IgD-negative memory B cell (primary cell): ENCODE results near the gene RASEF. TPM values are rescaled to one million over a fixed set of nuclear protein-coding genes. Genes with fewer than 3 reads are reported as not detected.
A peak's percentile ranks its signal among the peaks of the same experiment; 100 is the strongest.

Experiments
- H3K27ac Mint-ChIP-seq, 3 donors: one replicate each; pipeline ENCODE4 v1.8.0; 2020 to 2022; ENCODE audit warnings: mild to moderate bottlenecking in 3 of 3, mixed read lengths in 3 of 3, moderate library complexity in 1 of 3
- H3K27me3 Mint-ChIP-seq: one replicate; pipeline ENCODE4 v1.8.0; 2021; ENCODE audit warnings: mixed read lengths
- H3K36me3 Mint-ChIP-seq: one replicate; pipeline ENCODE4 v1.8.0; 2020; ENCODE audit warnings: mild to moderate bottlenecking, mixed read lengths
- H3K4me1 Mint-ChIP-seq, 3 donors: one replicate each; pipeline ENCODE4 v1.8.0; 2020 to 2022; ENCODE audit warnings: mixed read lengths in 3 of 3, mild to moderate bottlenecking in 1 of 3
- H3K4me3 Mint-ChIP-seq, 4 donors: one replicate each; pipeline ENCODE4 v1.8.0; 2020 to 2022; ENCODE audit warnings: mild to moderate bottlenecking in 4 of 4, mixed read lengths in 4 of 4, moderate library complexity in 3 of 4
- H3K9me3 Mint-ChIP-seq, 3 donors: one replicate each; pipeline ENCODE4 v1.8.0; 2020 to 2021; ENCODE audit warnings: mixed read lengths in 3 of 3, mild to moderate bottlenecking in 1 of 3
- polyA plus RNA-seq: library from polyadenylated mRNA; unstranded; fragments of 300-500 nt; fragmentation: Illumina TruSeq; gene quantifications from one replicate; pipeline ENCODE4 v1.2.3, GENCODE V29; 2021

Gene RASEF
- polyA plus RNA-seq, 1 donor from 2014 or later, result not detected

GRCh38 chr9:83034587-83034986, 28.4 kb downstream of the RASEF start:
- H3K4me1 Mint-ChIP-seq, result no peaks in the 10 kb centered on the region
- H3K27me3 Mint-ChIP-seq, result no peaks in the 10 kb centered on the region
- H3K27ac Mint-ChIP-seq, result no peak overlapping the region
- no peak overlapping the region for H3K4me3 Mint-ChIP-seq
- no peaks in the 10 kb centered on the region for H3K36me3 Mint-ChIP-seq
- no peaks in the 10 kb centered on the region for H3K9me3 Mint-ChIP-seq

GRCh38 chr9:83034026-83034425, 28.9 kb downstream of the RASEF start:
- no peaks in the 10 kb centered on the region for H3K27me3 Mint-ChIP-seq
- no peak overlapping the region for H3K27ac Mint-ChIP-seq
- H3K36me3 Mint-ChIP-seq, result no peaks in the 10 kb centered on the region
- no peaks in the 10 kb centered on the region for H3K9me3 Mint-ChIP-seq
- no peaks in the 10 kb centered on the region for H3K4me1 Mint-ChIP-seq
- H3K4me3 Mint-ChIP-seq, result no peak overlapping the region

GRCh38 chr9:83032065-83032625, 30.8 kb downstream of the RASEF start:
- Mint-ChIP-seq H3K36me3 (no peaks in the 10 kb centered on the region), H3K4me3 (no peak overlapping the region), H3K27me3 (no peaks in the 10 kb centered on the region), H3K4me1 (no peaks in the 10 kb centered on the region), H3K27ac (no peak overlapping the region), H3K9me3 (no peaks in the 10 kb centered on the region)

- H3K9me3 Mint-ChIP-seq, result no peaks in the 10 kb centered on the region
Measured at GRCh38 chr9:83030391-83031107, 32.4 kb downstream of the RASEF start.

GRCh38 chr9:83029531-83030137, 33.3 kb downstream of the RASEF start:
- Mint-ChIP-seq H3K27me3 (no peaks in the 10 kb centered on the region), H3K36me3 (no peaks in the 10 kb centered on the region), H3K4me3 (no peak overlapping the region), H3K4me1 (no peaks in the 10 kb centered on the region), H3K9me3 (no peaks in the 10 kb centered on the region), H3K27ac (no peak overlapping the region)

More at GRCh38 chr9:83030391-83031107, 32.4 kb downstream of the RASEF start:
- Mint-ChIP-seq H3K27me3 (no peaks in the 10 kb centered on the region), H3K4me3 (no peak overlapping the region), H3K4me1 (no peaks in the 10 kb centered on the region), H3K36me3 (no peaks in the 10 kb centered on the region), H3K27ac (no peak overlapping the region)

DNA sequence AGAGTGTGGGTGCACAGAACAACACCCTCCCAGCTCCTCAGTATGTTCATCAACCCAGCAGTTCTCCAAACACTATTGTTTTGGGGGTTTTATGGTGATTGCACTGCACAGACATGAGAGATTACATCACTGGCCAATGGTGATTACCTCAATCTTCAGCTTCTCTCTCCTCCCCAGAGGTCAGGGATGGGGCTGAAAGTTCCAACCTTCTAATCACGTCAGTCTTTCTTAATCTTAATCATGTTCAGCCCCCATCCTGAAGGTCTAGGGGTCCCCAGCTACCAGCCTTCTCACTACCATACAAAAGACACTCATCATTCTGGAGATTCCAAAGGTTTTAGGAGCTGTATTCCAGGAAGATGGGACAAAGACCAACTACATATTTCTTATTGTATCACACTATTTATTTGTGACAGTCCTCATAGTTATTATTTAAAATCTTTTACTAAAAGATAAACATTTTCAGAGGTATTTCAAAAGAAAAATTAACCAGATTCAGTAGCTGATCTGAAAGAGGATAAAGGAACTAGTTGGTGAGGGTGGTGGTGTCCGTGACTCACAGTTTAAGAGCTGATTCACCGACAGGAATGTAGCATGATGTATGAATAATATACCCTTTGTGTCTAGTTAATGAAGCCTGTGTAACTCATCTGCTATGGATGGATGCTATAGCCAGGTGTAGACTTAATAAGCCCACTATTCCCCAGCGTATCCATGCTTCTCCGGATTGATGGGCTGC, 35.6 kb downstream of the RASEF start:
- H3K27me3 Mint-ChIP-seq, result no peaks in the 10 kb centered on the region
- H3K27ac Mint-ChIP-seq, result no peak overlapping the region
- H3K9me3 Mint-ChIP-seq, result no peaks in the 10 kb centered on the region
- H3K4me3 Mint-ChIP-seq, result no peak overlapping the region
- H3K4me1 Mint-ChIP-seq, result no peaks in the 10 kb centered on the region
- H3K36me3 Mint-ChIP-seq, result no peaks in the 10 kb centered on the region

DNA sequence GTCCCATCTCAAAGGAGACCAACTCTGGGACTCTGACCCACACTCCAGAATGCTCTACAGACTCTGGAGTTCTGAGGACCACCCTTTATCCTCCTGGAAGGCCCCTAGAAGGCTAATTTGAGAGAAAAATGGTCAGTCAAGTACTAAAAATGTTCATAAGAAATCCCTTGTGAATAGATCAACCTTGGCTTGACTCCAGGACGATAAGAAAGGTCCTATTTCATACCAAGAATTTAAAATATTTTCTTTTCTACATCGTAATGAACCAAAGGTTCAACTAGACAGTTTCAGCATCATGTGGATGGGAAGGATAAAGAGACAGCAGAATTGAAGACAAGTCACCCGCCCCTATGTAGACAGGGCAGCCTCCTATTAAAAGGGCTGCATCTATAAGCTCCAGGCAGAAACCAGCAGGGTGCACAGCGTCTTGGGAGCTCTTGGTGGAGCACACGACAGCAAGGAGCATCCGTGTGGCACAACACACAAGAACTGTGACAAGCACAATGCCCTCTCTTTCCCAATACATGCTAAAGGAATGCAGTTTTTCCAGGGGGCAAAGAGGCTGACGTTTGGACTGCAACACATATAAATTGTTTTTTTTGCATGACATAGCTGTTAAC, 38.3 kb downstream of the RASEF start:
- no peaks in the 10 kb centered on the region for H3K36me3 Mint-ChIP-seq
- no peaks in the 10 kb centered on the region for H3K4me1 Mint-ChIP-seq
- H3K27me3 Mint-ChIP-seq, result no peaks in the 10 kb centered on the region
- no peak overlapping the region for H3K27ac Mint-ChIP-seq
- H3K4me3 Mint-ChIP-seq, result no peak overlapping the region
- H3K9me3 Mint-ChIP-seq, result no peaks in the 10 kb centered on the region

- Mint-ChIP-seq H3K4me1 (no peaks in the 10 kb centered on the region), H3K4me3 (no peak overlapping the region), H3K36me3 (peaks cover 1% of the 10 kb centered on the region), H3K27me3 (no peaks in the 10 kb centered on the region), H3K27ac (no peak overlapping the region), H3K9me3 (peaks cover 0 to 2% (median 0%) of the 10 kb centered on the region in 3 donors)
Measured at GRCh38 chr9:83023151-83023550, 39.8 kb downstream of the RASEF start.

- no peak overlapping the region for H3K27ac Mint-ChIP-seq
- no peaks in the 10 kb centered on the region for H3K4me1 Mint-ChIP-seq
- no peak overlapping the region for H3K4me3 Mint-ChIP-seq
- H3K27me3 Mint-ChIP-seq, result no peaks in the 10 kb centered on the region
- H3K36me3 Mint-ChIP-seq, result peaks cover 1% of the 10 kb centered on the region
- peaks cover 0 to 3% (median 2%) of the 10 kb centered on the region in 3 donors for H3K9me3 Mint-ChIP-seq
Measured at GRCh38 chr9:83020864-83021263, 42.1 kb downstream of the RASEF start.

DNA sequence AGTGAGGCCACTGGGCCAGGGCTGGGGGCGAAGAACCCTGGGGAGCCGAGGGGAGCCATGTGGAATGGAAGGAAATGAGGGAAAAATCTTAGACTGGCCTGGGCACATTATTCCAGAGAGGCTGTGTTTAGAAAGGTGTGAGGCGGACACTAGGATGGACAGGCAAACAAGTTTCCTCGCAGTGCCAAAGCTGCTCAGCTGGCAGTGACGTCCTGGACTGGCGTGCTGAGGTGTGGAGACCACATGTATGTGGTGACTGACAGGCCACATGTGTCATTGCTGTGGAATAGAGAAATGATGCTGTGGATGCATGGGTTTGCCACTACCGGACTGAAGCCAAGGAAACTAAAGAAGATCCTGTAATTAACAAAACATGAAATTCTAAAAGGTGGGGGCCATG, 42.6 kb downstream of the RASEF start:
- H3K27me3 Mint-ChIP-seq, result no peaks in the 10 kb centered on the region
- H3K4me1 Mint-ChIP-seq, result no peaks in the 10 kb centered on the region
- peak overlapping the region in 2 of 3 donors; percentile 20 to 32 for H3K27ac Mint-ChIP-seq
- peaks cover 1% of the 10 kb centered on the region for H3K36me3 Mint-ChIP-seq
- peaks cover 0 to 3% (median 2%) of the 10 kb centered on the region in 3 donors for H3K9me3 Mint-ChIP-seq
- no peak overlapping the region for H3K4me3 Mint-ChIP-seq

GRCh38 chr9:83019246-83019645, 43.7 kb downstream of the RASEF start:
- H3K36me3 Mint-ChIP-seq, result peaks cover 1% of the 10 kb centered on the region
- peaks cover 0 to 3% (median 2%) of the 10 kb centered on the region in 3 donors for H3K9me3 Mint-ChIP-seq
- H3K4me1 Mint-ChIP-seq, result no peaks in the 10 kb centered on the region
- H3K27ac Mint-ChIP-seq, result no peak overlapping the region
- H3K4me3 Mint-ChIP-seq, result no peak overlapping the region
- H3K27me3 Mint-ChIP-seq, result peaks cover 5% of the 10 kb centered on the region

DNA sequence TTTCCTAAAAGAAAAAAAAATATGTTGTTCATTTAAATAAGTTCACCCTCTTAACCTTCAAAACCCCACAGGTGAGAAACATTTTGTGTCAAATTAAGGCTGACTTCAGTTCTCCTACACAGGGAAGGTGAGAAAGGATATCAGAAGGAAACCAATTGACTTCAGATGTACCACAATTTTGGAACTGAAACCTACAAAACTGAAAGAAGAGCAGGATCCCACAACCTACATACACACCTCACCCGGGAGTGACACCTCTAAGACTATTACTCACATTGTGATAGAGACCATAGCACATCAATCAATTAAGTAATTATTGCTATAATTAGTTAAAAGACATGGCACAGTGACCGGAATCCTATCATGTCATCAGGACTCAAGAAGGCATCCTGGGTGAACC, 47.0 kb downstream of the RASEF start:
- peaks cover 1% of the 10 kb centered on the region for H3K36me3 Mint-ChIP-seq
- peaks cover 0 to 4% (median 2%) of the 10 kb centered on the region in 3 donors for H3K4me1 Mint-ChIP-seq
- H3K27ac Mint-ChIP-seq, result no peak overlapping the region
- peaks cover 5% of the 10 kb centered on the region for H3K27me3 Mint-ChIP-seq
- peaks cover 0 to 3% (median 2%) of the 10 kb centered on the region in 3 donors for H3K9me3 Mint-ChIP-seq
- H3K4me3 Mint-ChIP-seq, result no peak overlapping the region

- no peaks in the 10 kb centered on the region for H3K36me3 Mint-ChIP-seq
- H3K27ac Mint-ChIP-seq, result peak overlapping the region in 1 of 3 donors; percentile 31
- H3K4me1 Mint-ChIP-seq, result peaks cover 0 to 4% (median 2%) of the 10 kb centered on the region in 3 donors
- peak overlapping the region in 1 of 4 donors; percentile 33 for H3K4me3 Mint-ChIP-seq
- H3K27me3 Mint-ChIP-seq, result peaks cover 5% of the 10 kb centered on the region
- H3K9me3 Mint-ChIP-seq, result peaks cover 0 to 3% (median 2%) of the 10 kb centered on the region in 3 donors
Measured at GRCh38 chr9:83013867-83014605, 48.9 kb downstream of the RASEF start.
